Breast epithelium (tissue), 3 donors: Measurements from ENCODE around the gene HEATR1.

Experiments
- POLR2A ChIP-seq: fragments of 450-650 bp; IDR thresholded peaks from one replicate; pipeline ENCODE4 v1.6.1; 2016; ENCODE audit warnings: antibody characterized with exemption, mild to moderate bottlenecking, moderate library complexity
- TF ChIP-seq, protein P1 (sequence below), 3 donors: fragments of 450-650 bp; IDR thresholded peaks; one replicate each; pipeline ENCODE4 v1.5.1; 2016 to 2017; ENCODE audit warnings: antibody characterized with exemption in 3 of 3, mild to moderate bottlenecking in 3 of 3, moderate library complexity in 3 of 3

DNA sequence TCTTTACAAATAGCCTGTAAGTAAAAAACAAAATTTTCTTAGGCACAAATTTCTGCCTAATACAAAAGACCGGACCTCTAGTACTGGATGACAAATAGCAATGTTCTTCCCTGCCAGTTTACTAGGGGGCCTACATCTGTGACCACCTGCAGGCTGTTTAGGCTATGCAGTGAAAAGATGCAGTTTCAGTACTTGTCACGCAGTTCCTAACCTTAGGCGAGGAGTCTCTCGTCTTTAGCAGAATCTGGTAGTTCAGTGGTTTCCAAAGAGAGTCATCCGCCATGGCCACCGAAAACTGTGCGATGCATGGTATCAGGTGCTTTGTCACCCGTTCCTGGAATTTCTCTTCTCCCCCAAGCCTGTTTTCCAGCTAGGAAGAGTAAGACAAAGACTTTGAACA is 50.9 kb downstream of the HEATR1 start:
- TF ChIP-seq, protein P1, sequence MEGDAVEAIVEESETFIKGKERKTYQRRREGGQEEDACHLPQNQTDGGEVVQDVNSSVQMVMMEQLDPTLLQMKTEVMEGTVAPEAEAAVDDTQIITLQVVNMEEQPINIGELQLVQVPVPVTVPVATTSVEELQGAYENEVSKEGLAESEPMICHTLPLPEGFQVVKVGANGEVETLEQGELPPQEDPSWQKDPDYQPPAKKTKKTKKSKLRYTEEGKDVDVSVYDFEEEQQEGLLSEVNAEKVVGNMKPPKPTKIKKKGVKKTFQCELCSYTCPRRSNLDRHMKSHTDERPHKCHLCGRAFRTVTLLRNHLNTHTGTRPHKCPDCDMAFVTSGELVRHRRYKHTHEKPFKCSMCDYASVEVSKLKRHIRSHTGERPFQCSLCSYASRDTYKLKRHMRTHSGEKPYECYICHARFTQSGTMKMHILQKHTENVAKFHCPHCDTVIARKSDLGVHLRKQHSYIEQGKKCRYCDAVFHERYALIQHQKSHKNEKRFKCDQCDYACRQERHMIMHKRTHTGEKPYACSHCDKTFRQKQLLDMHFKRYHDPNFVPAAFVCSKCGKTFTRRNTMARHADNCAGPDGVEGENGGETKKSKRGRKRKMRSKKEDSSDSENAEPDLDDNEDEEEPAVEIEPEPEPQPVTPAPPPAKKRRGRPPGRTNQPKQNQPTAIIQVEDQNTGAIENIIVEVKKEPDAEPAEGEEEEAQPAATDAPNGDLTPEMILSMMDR (IDR thresholded peaks at IDR 0.05): no peak
- TF ChIP-seq POLR2A: no peak
